Lower leg skin (tissue), 3 donors: ENCODE measurements around the gene DNAL4.

Experiments used
- POLR2A ChIP-seq, 2 donors: fragments of 450-650 bp; IDR thresholded peaks; one replicate each; pipeline ENCODE4 v1.6.1; 2016 to 2017; ENCODE audit warnings: antibody characterized with exemption in 2 of 2, mild to moderate bottlenecking in 1 of 2, moderate library complexity in 1 of 2
- TF ChIP-seq, protein P1 (sequence below), 3 donors: fragments of 450-650 bp; IDR thresholded peaks; one replicate each; pipeline ENCODE4 v1.5.1; 2016; ENCODE audit warnings: antibody characterized with exemption in 3 of 3, mild to moderate bottlenecking in 3 of 3, moderate library complexity in 2 of 3

DNA sequence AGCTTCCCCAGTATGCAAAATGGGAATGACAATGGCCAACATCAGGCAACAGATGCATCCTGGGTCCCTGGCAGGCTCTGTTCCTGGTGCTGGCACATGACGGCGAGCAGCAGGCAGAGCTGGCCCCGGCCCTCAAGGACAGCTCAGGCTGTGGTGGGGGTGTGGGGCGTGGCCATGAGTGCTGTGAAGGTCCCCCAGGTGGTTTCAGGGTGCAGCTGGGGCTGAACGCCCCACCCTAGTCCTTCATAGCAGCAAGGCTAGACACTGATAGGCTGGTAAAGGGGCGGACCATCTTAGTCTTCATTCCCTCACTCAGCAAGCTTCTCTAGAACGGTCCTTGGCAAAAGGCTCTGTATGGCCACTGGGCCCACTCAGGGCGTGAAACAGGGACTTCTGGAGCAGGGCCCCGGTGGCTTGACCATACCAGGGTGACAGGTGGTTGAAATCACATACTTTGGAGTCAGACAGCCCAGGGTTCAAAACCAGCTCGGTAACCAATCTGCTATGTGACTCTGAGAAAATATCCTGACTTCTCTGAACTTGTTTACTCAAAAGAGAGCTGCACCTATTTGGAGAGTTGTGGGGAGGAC, 34.8 kb upstream of the DNAL4 start:
- TF ChIP-seq, protein P1, sequence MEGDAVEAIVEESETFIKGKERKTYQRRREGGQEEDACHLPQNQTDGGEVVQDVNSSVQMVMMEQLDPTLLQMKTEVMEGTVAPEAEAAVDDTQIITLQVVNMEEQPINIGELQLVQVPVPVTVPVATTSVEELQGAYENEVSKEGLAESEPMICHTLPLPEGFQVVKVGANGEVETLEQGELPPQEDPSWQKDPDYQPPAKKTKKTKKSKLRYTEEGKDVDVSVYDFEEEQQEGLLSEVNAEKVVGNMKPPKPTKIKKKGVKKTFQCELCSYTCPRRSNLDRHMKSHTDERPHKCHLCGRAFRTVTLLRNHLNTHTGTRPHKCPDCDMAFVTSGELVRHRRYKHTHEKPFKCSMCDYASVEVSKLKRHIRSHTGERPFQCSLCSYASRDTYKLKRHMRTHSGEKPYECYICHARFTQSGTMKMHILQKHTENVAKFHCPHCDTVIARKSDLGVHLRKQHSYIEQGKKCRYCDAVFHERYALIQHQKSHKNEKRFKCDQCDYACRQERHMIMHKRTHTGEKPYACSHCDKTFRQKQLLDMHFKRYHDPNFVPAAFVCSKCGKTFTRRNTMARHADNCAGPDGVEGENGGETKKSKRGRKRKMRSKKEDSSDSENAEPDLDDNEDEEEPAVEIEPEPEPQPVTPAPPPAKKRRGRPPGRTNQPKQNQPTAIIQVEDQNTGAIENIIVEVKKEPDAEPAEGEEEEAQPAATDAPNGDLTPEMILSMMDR (IDR thresholded peaks at IDR 0.05): no peak
- TF ChIP-seq POLR2A (IDR thresholded peaks at IDR 0.05): no peak
